NCI-H524 (cell line): ENCODE data around the gene CHM.

ENCODE experiments used
- DNase-seq, 2 experiments: peaks; one replicate each; lab custom pipeline; 2025; lab: John Stamatoyannopoulos, UW

Gene CHM

GRCh38 chrX:85906399-85906798 lies 141.0 kb downstream of the CHM start:
- DNase-seq: no peak

- no peak for DNase-seq
Observed at GRCh38 chrX:85905851-85906250, 141.5 kb downstream of the CHM start.

- peak in 1 of 2 experiments; percentile 28 for DNase-seq
Observed at GRCh38 chrX:85903692-85904471, 143.5 kb downstream of the CHM start.

GRCh38 chrX:85897362-85898126 lies 149.8 kb downstream of the CHM start:
- DNase-seq: no peak

- DNase-seq: no peak
Observed at GRCh38 chrX:85882601-85883000, 164.8 kb downstream of the CHM start.

GRCh38 chrX:85870585-85870984 lies 176.8 kb downstream of the CHM start:
- DNase-seq: no peak

- no peak for DNase-seq
Observed at GRCh38 chrX:85865324-85865723, 182.0 kb downstream of the CHM start.

- DNase-seq: no peak
Observed at GRCh38 chrX:85859426-85859825, 187.9 kb downstream of the CHM start.

- DNase-seq: peak; percentile 5 to 23
Observed at GRCh38 chrX:85851418-85851817, 195.9 kb downstream of the CHM start.

GRCh38 chrX:85836868-85837267 lies 210.5 kb downstream of the CHM start:
- peak; percentile 70 to 90 for DNase-seq

GRCh38 chrX:85828771-85829170 lies 218.6 kb downstream of the CHM start:
- no peak for DNase-seq

GRCh38 chrX:85815203-85815751 lies 232.1 kb downstream of the CHM start:
- DNase-seq: no peak
